DMS79 (cell line): ENCODE results near the gene EMILIN2.
"Not testable (repeated sequence)": the region's sequence is repeated elsewhere in the genome, so short reads cannot be mapped to it uniquely, and the experiment has no call there.

Experiments
- DNase-seq: peaks from one replicate; lab custom pipeline; 2025; lab: John Stamatoyannopoulos, UW

EMILIN2 gene

GRCh38 chr18:2915486-2915885 is 68.7 kb downstream of the EMILIN2 start:
- DNase-seq = not testable (repeated sequence)

- DNase-seq = no peak
Measured at GRCh38 chr18:2916184-2916583, 69.4 kb downstream of the EMILIN2 start.

GRCh38 chr18:2917259-2918047 is 70.6 kb downstream of the EMILIN2 start:
- no peak for DNase-seq

GRCh38 chr18:2918761-2919550 is 72.2 kb downstream of the EMILIN2 start:
- no peak for DNase-seq

- DNase-seq = no peak
Measured at GRCh38 chr18:2919600-2919999, 72.8 kb downstream of the EMILIN2 start.

- DNase-seq = no peak
Measured at GRCh38 chr18:2920027-2920426, 73.2 kb downstream of the EMILIN2 start.

- DNase-seq = no peak
Measured at GRCh38 chr18:2920546-2921343, 73.9 kb downstream of the EMILIN2 start.

- DNase-seq = no peak
Measured at GRCh38 chr18:2921778-2922177, 75.0 kb downstream of the EMILIN2 start.

GRCh38 chr18:2923464-2923863 is 76.7 kb downstream of the EMILIN2 start:
- DNase-seq = no peak

- DNase-seq = no peak
Measured at GRCh38 chr18:2924920-2925319, 78.1 kb downstream of the EMILIN2 start.

- no peak for DNase-seq
Measured at GRCh38 chr18:2926528-2926927, 79.7 kb downstream of the EMILIN2 start.

- no peak for DNase-seq
Measured at GRCh38 chr18:2927745-2928144, 80.9 kb downstream of the EMILIN2 start.

- peak; percentile 16 for DNase-seq
Measured at GRCh38 chr18:2932247-2933181, 85.7 kb downstream of the EMILIN2 start.

- no peak for DNase-seq
Measured at GRCh38 chr18:2933995-2934394, 87.2 kb downstream of the EMILIN2 start.

GRCh38 chr18:2935438-2936192 is 88.8 kb downstream of the EMILIN2 start:
- DNase-seq = no peak

- no peak for DNase-seq
Measured at GRCh38 chr18:2939317-2939716, 92.5 kb downstream of the EMILIN2 start.

GRCh38 chr18:2948038-2948437 is 101.2 kb downstream of the EMILIN2 start:
- DNase-seq = no peak

GRCh38 chr18:2952605-2953004 is 105.8 kb downstream of the EMILIN2 start:
- DNase-seq = no peak

- DNase-seq = no peak
Measured at GRCh38 chr18:2953935-2954653, 107.3 kb downstream of the EMILIN2 start.
